Hepatocyte (in vitro differentiated cells): Measurements from ENCODE around the gene PTPRT. TPM values are rescaled to one million over a fixed set of nuclear protein-coding genes. Genes with fewer than 3 reads are reported as not detected.
A peak's percentile ranks its signal among the peaks of the same experiment; 100 is the strongest.

Experiments used
- DNase-seq: peaks from one replicate; pipeline ENCODE4 v3.0.0-alpha.2; 2016; ENCODE audit warnings: low spot score
- H2AFZ ChIP-seq: fragments of 200-600 bp; sonication (generic); 2 replicates; pipeline ENCODE4 v1.6.0; 2016; ENCODE audit warnings: antibody characterized with exemption, mild to moderate bottlenecking
- H3K27ac ChIP-seq: fragments of 200-600 bp; sonication (generic); 2 replicates; pipeline ENCODE4 v1.5.1; 2016; ENCODE audit warnings: mild to moderate bottlenecking
- H3K27me3 ChIP-seq: fragments of 200-600 bp; sonication (generic); 2 replicates; pipeline ENCODE4 v1.6.1; 2016
- H3K36me3 ChIP-seq: fragments of 200-600 bp; sonication (generic); replicated peaks from 2 replicates; pipeline ENCODE4 v1.5.1; 2016; ENCODE audit warnings: low read depth; ENCODE audit not compliant: insufficient read depth
- H3K4me1 ChIP-seq: fragments of 200-600 bp; sonication (generic); 2 replicates; pipeline ENCODE4 v1.5.1; 2016; ENCODE audit warnings: mild to moderate bottlenecking, moderate library complexity; ENCODE audit not compliant: insufficient read depth
- H3K4me2 ChIP-seq: fragments of 200-600 bp; sonication (generic); 2 replicates; pipeline ENCODE4 v1.6.0; 2016
- H3K4me3 ChIP-seq: fragments of 200-600 bp; sonication (generic); 2 replicates; pipeline ENCODE4 v1.5.1; 2016; ENCODE audit warnings: mild to moderate bottlenecking
- H3K79me2 ChIP-seq: fragments of 200-600 bp; sonication (generic); 2 replicates; pipeline ENCODE4 v1.6.0; 2017; ENCODE audit warnings: mild to moderate bottlenecking
- H3K9me2 ChIP-seq: fragments of 200-600 bp; sonication (generic); replicated peaks from 2 replicates; pipeline ENCODE4 v1.6.0; 2017; ENCODE audit warnings: mild to moderate bottlenecking; ENCODE audit not compliant: insufficient read depth
- H3K9me3 ChIP-seq: fragments of 200-600 bp; sonication (generic); 2 replicates; pipeline ENCODE4 v1.5.1; 2016; ENCODE audit warnings: low read depth, mild to moderate bottlenecking
- H4K20me1 ChIP-seq: fragments of 200-600 bp; sonication (generic); 2 replicates; pipeline ENCODE4 v1.6.0; 2016; ENCODE audit warnings: mild to moderate bottlenecking; ENCODE audit not compliant: insufficient read depth, poor library complexity, severe bottlenecking
- CTCF ChIP-seq: fragments of 200-600 bp; sonication (generic); IDR thresholded peaks from 2 replicates; pipeline ENCODE4 v1.5.1; 2016; ENCODE audit warnings: antibody characterized with exemption, mild to moderate bottlenecking; ENCODE audit not compliant: poor library complexity
- EZH2 ChIP-seq: fragments of 200-600 bp; sonication (generic); IDR thresholded peaks from 2 replicates; pipeline ENCODE4 v1.6.1; 2016; ENCODE audit warnings: antibody characterized with exemption, mild to moderate bottlenecking, borderline replicate concordance
- EZH2phosphoT487 ChIP-seq: fragments of 200-600 bp; sonication (generic); IDR thresholded peaks from one replicate; pipeline ENCODE4 v1.6.1; 2018; ENCODE audit warnings: antibody characterized with exemption, mild to moderate bottlenecking, low read depth, moderate library complexity; ENCODE audit not compliant: unreplicated experiment, severe bottlenecking
- WGBS: methylation state at CpG from one replicate; pipeline ENCODE4 v1.1.6; 2016; ENCODE audit warnings: low lambda C conversion rate; ENCODE audit errors: missing lambda C conversion rate; 5-methylcytosine and 5-hydroxymethylcytosine counted together
- polyA plus RNA-seq: library from polyadenylated mRNA; unstranded; fragments of >200 nt; fragmentation: Nextera tagmentation; extraction: Ambion mirVana; gene quantifications from 2 replicates; pipeline ENCODE4 v1.2.1, GENCODE V29; 2016
- total RNA-seq: library from RNA; depleted of rRNA; stranded (reverse); fragments of >200 nt; gene quantifications from 2 replicates; pipeline ENCODE4 v1.2.3, GENCODE V29; 2014

The PTPRT gene
- total and polyA plus RNA-seq, 2 experiments from 2014 or later = 0.47 to 0.83 TPM

- Histone ChIP-seq H3K36me3 (no peaks in the 10 kb centered on the region), H3K9me3 (no peaks in the 10 kb centered on the region), H3K27me3 (no peaks in the 10 kb centered on the region), H4K20me1 (no peaks in the 10 kb centered on the region), H3K27ac (no peak overlapping the region), H3K9me2 (no peaks in the 10 kb centered on the region), H3K4me2 (no peak overlapping the region), H3K4me3 (no peak overlapping the region), H3K4me1 (no peaks in the 10 kb centered on the region), H3K79me2 (no peaks in the 10 kb centered on the region), H2AFZ (no peak overlapping the region)
- TF ChIP-seq CTCF = no peak
- TF ChIP-seq EZH2phosphoT487 = no peak
- no peak for TF ChIP-seq EZH2
- no peak for DNase-seq
- 100% methylated on average over 1 of the region's 1 CpG for WGBS
These were observed 426.7 kb downstream of the PTPRT start for GRCh38 chr20:42763015-42763414.

- H3K27me3 ChIP-seq = no peaks in the 10 kb centered on the region
- no peaks in the 10 kb centered on the region for H4K20me1 ChIP-seq
- no peak for TF ChIP-seq EZH2
- no peak for TF ChIP-seq CTCF
- no peak for TF ChIP-seq EZH2phosphoT487
- H3K9me3 ChIP-seq = no peaks in the 10 kb centered on the region
- no peak overlapping the region for H3K27ac ChIP-seq
- no peaks in the 10 kb centered on the region for H3K79me2 ChIP-seq
- WGBS = 100% methylated on average over 1 of the region's 1 CpG
- no peaks in the 10 kb centered on the region for H3K4me1 ChIP-seq
- H3K9me2 ChIP-seq = no peaks in the 10 kb centered on the region
- H3K4me3 ChIP-seq = no peak overlapping the region
- DNase-seq = no peak
- no peak overlapping the region for H2AFZ ChIP-seq
- no peak overlapping the region for H3K4me2 ChIP-seq
- no peaks in the 10 kb centered on the region for H3K36me3 ChIP-seq
These were observed 432.7 kb downstream of the PTPRT start for GRCh38 chr20:42756991-42757390.

GRCh38 chr20:42754706-42755105, 435.0 kb downstream of the PTPRT start:
- no peak overlapping the region for H2AFZ ChIP-seq

More at GRCh38 chr20:42754706-42755105, 435.0 kb downstream of the PTPRT start:
- Histone ChIP-seq H3K27me3 (no peaks in the 10 kb centered on the region), H3K4me1 (no peaks in the 10 kb centered on the region), H3K79me2 (no peaks in the 10 kb centered on the region), H3K36me3 (no peaks in the 10 kb centered on the region), H3K27ac (peak overlapping the region; percentile 36), H4K20me1 (no peaks in the 10 kb centered on the region), H3K4me2 (no peak overlapping the region), H3K9me2 (no peaks in the 10 kb centered on the region), H3K4me3 (no peak overlapping the region), H3K9me3 (no peaks in the 10 kb centered on the region)
- DNase-seq = peak; percentile 13
- 55% methylated on average over 2 of the region's 2 CpGs for WGBS
- TF ChIP-seq EZH2 = no peak
- TF ChIP-seq CTCF = no peak
- no peak for TF ChIP-seq EZH2phosphoT487
